KMS-11 (cell line): ENCODE measurements around the gene CFAP44.

Experiments
- H2AFZ ChIP-seq: fragments of 200-600 bp; sonication (generic); 2 replicates; pipeline ENCODE4 v1.6.1; 2016; ENCODE audit warnings: antibody characterized with exemption, mixed run types, low read depth
- H3K27ac ChIP-seq: fragments of 200-600 bp; sonication (generic); 2 replicates; pipeline ENCODE4 v1.6.1; 2016; ENCODE audit warnings: mild to moderate bottlenecking, mixed run types
- H3K27me3 ChIP-seq: fragments of 200-600 bp; sonication (generic); 2 replicates; pipeline ENCODE4 v1.6.1; 2017; ENCODE audit warnings: mild to moderate bottlenecking, low read depth, mixed run types, moderate library complexity; ENCODE audit not compliant: insufficient read depth
- H3K36me3 ChIP-seq: fragments of 200-600 bp; sonication (generic); 2 replicates; pipeline ENCODE4 v1.6.1; 2017; ENCODE audit warnings: mild to moderate bottlenecking, mixed run types; ENCODE audit not compliant: insufficient read depth
- H3K4me1 ChIP-seq: fragments of 200-600 bp; sonication (generic); 2 replicates; pipeline ENCODE4 v1.6.1; 2016; ENCODE audit warnings: mild to moderate bottlenecking, low read depth, mixed run types; ENCODE audit not compliant: poor library complexity, severe bottlenecking
- H3K4me2 ChIP-seq: fragments of 200-600 bp; sonication (generic); 2 replicates; pipeline ENCODE4 v1.7.0; 2016; ENCODE audit warnings: mild to moderate bottlenecking, mixed run types
- H3K4me3 ChIP-seq: fragments of 200-600 bp; sonication (generic); IDR thresholded peaks from 2 replicates; pipeline ENCODE4 v1.6.1; 2017; ENCODE audit warnings: low read depth, low read length, mixed read lengths; ENCODE audit not compliant: insufficient read depth
- H3K79me2 ChIP-seq: fragments of 200-600 bp; sonication (generic); 2 replicates; pipeline ENCODE4 v1.6.1; 2016; ENCODE audit warnings: low read depth, mixed run types; ENCODE audit not compliant: insufficient read depth
- H3K9ac ChIP-seq: fragments of 200-600 bp; sonication (generic); 2 replicates; pipeline ENCODE4 v1.6.1; 2016; ENCODE audit warnings: mild to moderate bottlenecking, mixed run types
- H4K20me1 ChIP-seq: fragments of 200-600 bp; sonication (generic); 2 replicates; pipeline ENCODE4 v1.6.1; 2016; ENCODE audit warnings: mild to moderate bottlenecking, mixed run types; ENCODE audit not compliant: insufficient read depth
- TF ChIP-seq, protein P1 (sequence below): fragments of 200-600 bp; sonication (generic); conservative IDR thresholded peaks from 2 replicates; pipeline ENCODE4 v1.6.1; 2017; ENCODE audit warnings: low read depth, mild to moderate bottlenecking, antibody characterized with exemption, low read length, moderate library complexity, mixed read lengths

The CFAP44 gene, protein sequence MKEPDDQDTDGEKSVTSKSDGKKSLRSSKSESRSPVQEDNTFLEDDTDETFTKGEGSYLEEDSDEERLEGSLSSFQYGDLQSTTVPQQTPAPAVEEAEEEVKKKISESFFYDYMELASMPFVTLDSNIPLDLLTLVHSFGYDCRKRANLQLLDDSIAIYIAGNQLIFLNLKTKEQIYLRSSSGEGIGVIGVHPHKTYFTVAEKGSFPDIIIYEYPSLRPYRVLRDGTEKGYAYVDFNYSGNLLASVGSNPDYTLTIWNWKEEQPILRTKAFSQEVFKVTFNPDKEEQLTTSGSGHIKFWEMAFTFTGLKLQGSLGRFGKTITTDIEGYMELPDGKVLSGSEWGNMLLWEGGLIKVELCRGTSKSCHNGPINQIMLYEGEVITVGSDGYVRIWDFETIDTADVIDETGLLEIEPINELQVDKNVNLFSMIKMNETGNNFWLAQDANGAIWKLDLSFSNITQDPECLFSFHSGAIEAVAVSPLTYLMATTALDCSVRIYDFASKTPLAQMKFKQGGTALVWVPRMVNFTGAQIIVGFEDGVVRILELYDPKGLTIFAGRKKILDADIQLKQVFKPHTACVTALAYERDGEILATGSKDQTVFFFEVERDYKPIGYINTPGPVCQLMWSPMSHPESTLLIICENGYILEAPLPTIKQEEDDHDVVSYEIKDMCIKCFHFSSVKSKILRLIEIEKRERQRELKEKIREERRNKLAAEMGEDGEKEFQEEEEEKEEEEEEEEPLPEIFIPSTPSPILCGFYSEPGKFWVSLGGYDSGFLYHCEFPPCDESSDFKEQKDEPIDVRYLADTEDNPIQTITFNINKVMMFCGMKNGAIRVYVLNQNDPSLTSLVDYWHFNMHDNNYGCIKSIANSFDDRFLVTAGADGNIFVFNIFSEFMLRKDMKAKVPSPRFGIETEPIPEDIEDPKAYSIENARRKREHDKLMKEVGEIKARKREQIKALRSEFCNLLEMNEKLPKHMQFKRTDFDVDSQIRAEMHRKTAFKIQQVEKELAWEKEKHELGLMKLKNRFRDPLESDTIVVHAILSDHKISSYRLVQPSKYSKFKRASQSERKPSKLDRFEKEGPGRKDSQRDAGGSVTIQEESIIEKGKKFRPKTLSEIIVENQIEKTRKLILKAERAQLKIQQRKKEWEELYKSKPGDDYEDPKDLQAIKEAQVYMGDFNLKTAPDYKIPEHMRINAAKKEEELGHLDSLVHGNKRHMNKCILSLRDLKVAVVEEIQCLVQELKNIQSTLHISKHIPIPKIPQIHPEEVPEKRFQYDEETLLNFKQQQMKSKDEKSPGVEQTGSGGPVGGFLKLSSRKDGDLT (N-terminal part only)

DNA sequence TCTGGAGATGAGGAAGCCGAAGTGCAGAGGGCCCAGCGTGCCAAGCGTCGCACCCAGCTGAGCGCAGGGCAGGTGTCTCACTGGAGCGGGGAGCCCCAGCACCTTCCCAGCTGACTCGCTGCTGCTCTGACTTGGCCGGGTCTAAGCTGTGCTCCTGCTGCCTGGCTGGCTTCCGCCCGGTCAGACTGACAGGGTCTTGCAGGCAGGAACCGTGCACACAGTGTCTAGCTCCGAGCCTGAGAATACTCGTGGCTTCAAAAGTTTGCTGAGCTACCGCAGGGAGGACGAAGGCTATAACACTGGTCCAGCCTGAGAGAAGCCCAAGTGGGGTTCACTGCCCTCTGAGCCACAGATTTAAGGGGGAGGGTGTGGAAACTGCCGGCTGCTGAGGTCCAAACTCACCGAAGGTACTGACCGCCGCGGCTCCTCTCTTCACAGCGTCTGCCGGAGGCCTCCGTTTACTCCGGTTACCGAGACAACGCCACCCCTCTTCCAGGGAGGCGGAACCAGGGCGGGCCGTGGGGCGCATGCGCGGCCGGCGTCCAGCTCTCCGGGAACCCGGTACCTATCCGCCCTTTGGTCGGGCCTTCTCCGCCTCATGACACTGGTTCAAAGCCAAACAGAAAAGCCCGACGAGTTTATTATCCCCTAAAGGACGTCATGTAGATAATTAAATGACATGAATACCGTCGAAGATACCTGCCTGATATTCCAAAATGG is at the start of gene CFAP44:
Gene CFAP44, minus strand, starts transcription at position 443 of the 720 bp plus-strand sequence. CDS start 7,829 bp downstream, outside the sequence.
- TF ChIP-seq, protein P1, sequence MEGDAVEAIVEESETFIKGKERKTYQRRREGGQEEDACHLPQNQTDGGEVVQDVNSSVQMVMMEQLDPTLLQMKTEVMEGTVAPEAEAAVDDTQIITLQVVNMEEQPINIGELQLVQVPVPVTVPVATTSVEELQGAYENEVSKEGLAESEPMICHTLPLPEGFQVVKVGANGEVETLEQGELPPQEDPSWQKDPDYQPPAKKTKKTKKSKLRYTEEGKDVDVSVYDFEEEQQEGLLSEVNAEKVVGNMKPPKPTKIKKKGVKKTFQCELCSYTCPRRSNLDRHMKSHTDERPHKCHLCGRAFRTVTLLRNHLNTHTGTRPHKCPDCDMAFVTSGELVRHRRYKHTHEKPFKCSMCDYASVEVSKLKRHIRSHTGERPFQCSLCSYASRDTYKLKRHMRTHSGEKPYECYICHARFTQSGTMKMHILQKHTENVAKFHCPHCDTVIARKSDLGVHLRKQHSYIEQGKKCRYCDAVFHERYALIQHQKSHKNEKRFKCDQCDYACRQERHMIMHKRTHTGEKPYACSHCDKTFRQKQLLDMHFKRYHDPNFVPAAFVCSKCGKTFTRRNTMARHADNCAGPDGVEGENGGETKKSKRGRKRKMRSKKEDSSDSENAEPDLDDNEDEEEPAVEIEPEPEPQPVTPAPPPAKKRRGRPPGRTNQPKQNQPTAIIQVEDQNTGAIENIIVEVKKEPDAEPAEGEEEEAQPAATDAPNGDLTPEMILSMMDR = no peak
- no peaks in the 10 kb centered on the region for H3K27me3 ChIP-seq
- no peak within 1 kb of the TSS for H3K27ac ChIP-seq
- H3K79me2 ChIP-seq = no peaks in the 10 kb centered on the region
- H3K36me3 ChIP-seq = no peaks in the 10 kb centered on the region
- H3K9ac ChIP-seq = no peak within 1 kb of the TSS
- H3K4me3 ChIP-seq = no peak within 1 kb of the TSS
- H4K20me1 ChIP-seq = no peaks in the 10 kb centered on the region
- no peaks in the 10 kb centered on the region for H3K4me1 ChIP-seq
- no peak within 1 kb of the TSS for H3K4me2 ChIP-seq
- no peak within 1 kb of the TSS for H2AFZ ChIP-seq

DNA sequence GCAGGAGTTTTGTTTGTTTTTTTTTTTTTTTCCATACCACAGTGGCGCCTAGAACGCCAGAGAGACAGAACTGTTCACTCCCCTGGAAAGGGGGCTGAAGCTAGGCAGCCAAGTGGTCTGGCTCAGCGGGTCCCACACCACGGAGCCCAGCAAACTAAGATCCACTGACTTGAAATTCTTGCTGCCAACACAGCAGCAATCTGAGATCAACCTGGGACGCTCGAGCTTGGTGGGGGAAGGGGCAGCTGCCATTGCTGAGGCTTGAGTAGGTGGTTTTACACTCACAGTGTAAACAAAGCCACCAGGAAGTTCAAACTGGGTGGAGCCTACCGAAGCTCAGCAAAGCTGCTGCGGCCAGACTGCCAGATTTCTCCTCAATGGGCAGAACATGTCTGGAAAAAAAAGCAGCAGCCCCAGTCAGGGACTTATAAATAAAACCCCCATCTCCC is 43.9 kb upstream of the CFAP44 start:
- no peaks in the 10 kb centered on the region for H3K27me3 ChIP-seq
- H3K27ac ChIP-seq = no peak overlapping the region
- no peaks in the 10 kb centered on the region for H4K20me1 ChIP-seq
- H3K9ac ChIP-seq = no peak overlapping the region
- H3K79me2 ChIP-seq = no peaks in the 10 kb centered on the region
- no peak overlapping the region for H3K4me3 ChIP-seq
- no peak overlapping the region for H2AFZ ChIP-seq
- no peak overlapping the region for H3K4me2 ChIP-seq
- no peaks in the 10 kb centered on the region for H3K4me1 ChIP-seq
- TF ChIP-seq, protein P1 = no peak
- H3K36me3 ChIP-seq = no peaks in the 10 kb centered on the region

DNA sequence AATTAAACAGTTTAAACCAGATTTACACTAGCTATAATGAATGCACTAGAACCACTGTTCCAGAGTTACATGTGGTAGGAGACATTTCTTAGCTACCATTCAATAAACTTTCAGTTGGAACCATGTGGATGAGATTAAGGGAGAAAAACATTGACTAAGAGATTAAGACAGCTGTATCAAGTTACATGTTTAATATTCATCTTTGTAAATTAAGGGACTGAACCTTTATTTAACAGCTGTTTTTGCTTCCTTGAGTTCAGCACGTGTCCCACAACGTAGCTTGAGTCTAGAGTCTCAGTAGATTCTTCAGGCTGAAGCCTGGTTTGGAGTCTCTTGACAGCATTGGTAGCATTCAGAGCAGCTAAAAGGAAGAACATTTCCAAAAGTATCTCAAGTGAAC is 27.2 kb upstream of the CFAP44 start:
- no peaks in the 10 kb centered on the region for H3K27me3 ChIP-seq
- H3K79me2 ChIP-seq = no peaks in the 10 kb centered on the region
- no peak overlapping the region for H3K27ac ChIP-seq
- no peak overlapping the region for H3K4me3 ChIP-seq
- H4K20me1 ChIP-seq = no peaks in the 10 kb centered on the region
- H3K9ac ChIP-seq = no peak overlapping the region
- H3K4me1 ChIP-seq = no peaks in the 10 kb centered on the region
- no peak overlapping the region for H2AFZ ChIP-seq
- no peaks in the 10 kb centered on the region for H3K36me3 ChIP-seq
- TF ChIP-seq, protein P1 = no peak
- no peak overlapping the region for H3K4me2 ChIP-seq
